HG02884 (cell line): ENCODE measurements around the gene RTN4RL1.

ENCODE experiments used
- ATAC-seq: cut with Tn5 transposase; IDR thresholded peaks from one replicate; pipeline ENCODE4 v1.9.1; 2021; ENCODE audit warnings: mild to moderate bottlenecking, moderate library complexity; ENCODE audit not compliant: unreplicated experiment

RTN4RL1 gene

DNA sequence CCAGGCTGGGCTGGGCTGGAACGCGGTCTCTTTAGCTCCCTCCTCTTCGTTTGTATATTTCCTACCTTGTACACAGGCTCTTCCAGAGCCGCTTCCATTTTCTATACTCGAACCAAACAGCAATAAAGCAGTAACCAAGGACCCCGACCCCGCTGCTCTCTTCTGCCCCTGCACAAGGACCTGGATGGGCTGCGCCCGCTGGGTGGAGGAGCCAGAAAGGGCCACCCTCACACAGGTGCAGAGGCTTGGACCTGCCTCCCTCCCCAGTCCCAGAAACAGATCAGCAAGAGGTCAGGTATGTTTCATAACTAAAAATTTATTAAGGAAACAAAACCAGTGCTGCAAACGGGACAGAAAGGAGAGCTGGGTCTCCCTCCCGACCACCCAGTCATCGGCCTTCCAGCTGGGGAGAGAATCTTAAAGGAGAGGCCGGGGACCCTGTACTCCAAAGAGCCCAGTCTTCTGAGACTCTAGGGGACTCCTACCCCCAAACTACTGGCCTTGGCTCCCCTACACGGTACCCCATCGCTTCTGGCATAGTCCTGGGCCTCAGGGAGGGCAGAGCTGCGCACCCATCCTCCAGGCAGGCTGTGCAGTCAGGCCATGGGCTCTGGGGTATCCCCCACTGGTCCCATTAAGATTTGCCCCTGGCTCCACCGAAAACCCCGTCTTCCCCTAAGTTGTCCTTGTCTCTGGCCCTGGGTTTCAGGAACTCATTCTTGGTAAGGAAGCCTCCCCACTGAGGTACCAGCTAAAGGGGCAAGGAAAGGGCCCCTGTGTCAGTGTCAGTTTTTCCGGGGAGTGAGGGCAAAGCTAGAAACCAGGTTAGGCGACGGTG lies 34.6 kb upstream of the RTN4RL1 start:
- no peak for ATAC-seq

DNA sequence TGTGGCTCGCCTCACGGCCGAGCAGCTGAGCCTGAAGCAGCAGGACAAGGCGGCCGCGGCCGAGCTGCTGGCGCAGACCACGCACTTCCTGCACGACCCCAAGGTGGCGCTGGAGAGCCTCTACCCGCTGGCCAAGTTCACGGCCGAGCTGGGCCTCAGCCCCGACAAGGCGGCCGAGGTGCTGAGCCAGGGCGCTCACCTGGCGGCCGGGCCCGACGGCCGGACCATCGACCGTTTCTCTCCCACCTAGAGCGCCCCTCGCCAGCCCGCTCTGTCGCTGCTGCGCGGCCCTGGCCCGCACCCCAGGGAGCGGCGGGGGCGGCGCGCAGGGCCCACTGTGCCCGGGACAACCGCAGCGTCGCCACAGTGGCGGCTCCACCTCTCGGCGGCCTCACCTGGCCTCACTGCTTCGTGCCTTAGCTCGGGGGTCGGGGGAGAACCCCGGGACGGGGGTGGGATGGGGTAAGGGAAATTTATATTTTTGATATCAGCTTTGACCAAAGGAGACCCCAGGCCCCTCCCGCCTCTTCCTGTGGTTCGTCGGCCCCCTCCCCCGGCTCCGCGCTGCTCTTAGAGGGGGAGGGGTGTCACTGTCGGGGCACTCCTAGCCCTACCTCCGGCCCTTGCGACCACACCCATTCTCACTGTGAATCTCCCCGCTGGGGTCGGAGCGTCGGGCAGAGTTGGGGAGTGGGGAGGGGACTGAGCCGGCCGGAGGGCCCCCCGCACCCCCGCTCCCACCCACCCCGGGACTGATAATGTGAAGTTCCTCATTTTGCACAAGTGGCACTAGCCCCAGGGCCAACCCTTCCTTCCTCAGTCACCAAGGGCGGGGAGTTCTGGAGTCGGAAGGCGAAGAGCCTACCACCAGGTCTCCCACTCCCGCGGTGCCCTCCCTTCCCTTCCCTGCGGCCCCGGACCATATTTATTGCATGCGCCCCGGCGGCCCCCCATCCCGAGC lies 33.7 kb upstream of the RTN4RL1 start:
- ATAC-seq, result no peak

DNA sequence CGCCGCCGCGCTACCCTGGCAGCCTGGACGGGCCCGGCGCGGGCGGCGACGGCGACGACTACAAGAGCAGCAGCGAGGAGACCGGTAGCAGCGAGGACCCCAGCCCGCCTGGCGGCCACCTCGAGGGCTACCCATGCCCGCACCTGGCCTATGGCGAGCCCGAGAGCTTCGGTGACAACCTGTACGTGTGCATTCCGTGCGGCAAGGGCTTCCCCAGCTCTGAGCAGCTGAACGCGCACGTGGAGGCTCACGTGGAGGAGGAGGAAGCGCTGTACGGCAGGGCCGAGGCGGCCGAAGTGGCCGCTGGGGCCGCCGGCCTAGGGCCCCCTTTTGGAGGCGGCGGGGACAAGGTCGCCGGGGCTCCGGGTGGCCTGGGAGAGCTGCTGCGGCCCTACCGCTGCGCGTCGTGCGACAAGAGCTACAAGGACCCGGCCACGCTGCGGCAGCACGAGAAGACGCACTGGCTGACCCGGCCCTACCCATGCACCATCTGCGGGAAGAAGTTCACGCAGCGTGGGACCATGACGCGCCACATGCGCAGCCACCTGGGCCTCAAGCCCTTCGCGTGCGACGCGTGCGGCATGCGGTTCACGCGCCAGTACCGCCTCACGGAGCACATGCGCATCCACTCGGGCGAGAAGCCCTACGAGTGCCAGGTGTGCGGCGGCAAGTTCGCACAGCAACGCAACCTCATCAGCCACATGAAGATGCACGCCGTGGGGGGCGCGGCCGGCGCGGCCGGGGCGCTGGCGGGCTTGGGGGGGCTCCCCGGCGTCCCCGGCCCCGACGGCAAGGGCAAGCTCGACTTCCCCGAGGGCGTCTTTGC lies 32.8 kb upstream of the RTN4RL1 start:
- ATAC-seq, result no peak

DNA sequence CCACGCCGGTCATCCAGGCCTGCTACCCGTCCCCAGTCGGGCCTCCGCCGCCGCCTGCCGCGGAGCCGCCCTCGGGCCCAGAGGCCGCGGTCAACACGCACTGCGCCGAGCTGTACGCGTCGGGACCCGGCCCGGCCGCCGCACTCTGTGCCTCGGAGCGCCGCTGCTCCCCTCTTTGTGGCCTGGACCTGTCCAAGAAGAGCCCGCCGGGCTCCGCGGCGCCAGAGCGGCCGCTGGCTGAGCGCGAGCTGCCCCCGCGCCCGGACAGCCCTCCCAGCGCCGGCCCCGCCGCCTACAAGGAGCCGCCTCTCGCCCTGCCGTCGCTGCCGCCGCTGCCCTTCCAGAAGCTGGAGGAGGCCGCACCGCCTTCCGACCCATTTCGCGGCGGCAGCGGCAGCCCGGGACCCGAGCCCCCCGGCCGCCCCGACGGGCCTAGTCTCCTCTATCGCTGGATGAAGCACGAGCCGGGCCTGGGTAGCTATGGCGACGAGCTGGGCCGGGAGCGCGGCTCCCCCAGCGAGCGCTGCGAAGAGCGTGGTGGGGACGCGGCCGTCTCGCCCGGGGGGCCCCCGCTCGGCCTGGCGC lies 32.1 kb upstream of the RTN4RL1 start:
- ATAC-seq, result no peak

DNA sequence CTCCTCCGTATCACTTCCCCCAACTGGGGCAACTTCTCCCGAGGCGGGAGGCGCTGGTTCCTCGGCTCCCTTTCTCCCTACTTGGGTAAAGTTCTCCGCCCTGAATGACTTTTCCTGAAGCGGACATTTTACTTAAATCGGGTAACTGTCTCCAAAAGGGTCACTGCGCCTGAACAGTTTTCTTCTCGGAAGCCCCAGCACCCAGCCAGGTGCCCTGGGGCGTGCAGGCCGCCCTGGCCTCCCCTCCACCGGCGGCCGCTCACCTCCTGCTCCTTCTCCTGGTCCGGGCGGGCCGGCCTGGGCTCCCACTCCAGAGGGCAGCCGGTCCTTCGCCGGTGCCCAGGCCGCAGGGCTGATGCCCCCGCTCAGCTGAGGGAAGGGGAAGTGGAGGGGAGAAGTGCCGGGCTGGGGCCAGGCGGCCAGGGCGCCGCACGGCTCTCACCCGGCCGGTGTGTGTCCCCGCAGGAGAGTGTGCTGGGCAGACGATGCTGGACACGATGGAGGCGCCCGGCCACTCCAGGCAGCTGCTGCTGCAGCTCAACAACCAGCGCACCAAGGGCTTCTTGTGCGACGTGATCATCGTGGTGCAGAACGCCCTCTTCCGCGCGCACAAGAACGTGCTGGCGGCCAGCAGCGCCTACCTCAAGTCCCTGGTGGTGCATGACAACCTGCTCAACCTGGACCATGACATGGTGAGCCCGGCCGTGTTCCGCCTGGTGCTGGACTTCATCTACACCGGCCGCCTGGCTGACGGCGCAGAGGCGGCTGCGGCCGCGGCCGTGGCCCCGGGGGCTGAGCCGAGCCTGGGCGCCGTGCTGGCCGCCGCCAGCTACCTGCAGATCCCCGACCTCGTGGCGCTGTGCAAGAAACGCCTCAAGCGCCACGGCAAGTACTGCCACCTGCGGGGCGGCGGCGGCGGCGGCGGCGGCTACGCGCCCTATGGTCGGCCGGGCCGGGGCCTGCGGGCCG lies 31.4 kb upstream of the RTN4RL1 start:
- no peak for ATAC-seq

DNA sequence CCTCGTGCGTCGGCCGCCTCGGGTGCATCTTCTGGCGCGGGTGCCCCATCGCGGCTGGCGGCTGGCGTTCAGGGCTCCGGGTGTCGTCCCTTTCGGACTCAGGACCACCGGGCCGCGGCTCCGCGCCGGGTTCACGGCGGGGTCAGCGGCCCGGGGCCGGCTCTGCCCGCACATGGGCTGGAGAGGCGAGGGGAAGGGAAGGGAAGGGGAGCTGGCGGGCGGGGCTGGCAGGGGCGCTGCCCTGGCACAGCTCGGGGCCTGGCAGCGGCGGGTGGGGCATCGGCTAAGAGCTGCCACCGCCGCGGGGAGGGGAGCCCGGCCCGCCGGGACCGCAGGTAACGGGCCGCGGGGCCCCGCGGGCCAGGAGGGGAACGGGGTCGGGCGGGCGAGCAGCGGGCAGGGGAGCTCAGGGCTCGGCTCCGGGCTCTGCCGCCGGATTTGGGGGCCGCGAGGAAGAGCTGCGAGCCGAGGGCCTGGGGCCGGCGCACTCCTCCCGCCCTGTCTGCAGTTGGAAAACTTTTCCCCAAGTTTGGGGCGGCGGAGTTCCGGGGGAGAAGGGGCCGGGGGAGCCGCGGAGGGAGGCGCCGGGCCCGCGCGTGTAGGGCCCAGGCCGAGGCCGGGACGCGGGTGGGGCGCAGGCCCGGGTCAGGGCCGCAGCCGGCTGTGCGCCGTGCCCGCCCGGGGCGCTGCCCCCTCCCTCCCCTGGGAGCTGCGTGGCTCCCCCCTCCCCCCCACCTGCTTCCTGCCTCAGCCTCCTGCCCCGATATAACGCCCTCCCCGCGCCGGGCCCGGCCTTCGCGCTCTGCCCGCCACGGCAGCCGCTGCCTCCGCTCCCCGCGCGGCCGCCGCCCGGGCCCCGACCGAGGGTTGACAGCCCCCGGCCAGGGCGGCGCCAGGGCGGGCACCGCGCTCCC lies 30.4 kb upstream of the RTN4RL1 start:
- no peak for ATAC-seq

DNA sequence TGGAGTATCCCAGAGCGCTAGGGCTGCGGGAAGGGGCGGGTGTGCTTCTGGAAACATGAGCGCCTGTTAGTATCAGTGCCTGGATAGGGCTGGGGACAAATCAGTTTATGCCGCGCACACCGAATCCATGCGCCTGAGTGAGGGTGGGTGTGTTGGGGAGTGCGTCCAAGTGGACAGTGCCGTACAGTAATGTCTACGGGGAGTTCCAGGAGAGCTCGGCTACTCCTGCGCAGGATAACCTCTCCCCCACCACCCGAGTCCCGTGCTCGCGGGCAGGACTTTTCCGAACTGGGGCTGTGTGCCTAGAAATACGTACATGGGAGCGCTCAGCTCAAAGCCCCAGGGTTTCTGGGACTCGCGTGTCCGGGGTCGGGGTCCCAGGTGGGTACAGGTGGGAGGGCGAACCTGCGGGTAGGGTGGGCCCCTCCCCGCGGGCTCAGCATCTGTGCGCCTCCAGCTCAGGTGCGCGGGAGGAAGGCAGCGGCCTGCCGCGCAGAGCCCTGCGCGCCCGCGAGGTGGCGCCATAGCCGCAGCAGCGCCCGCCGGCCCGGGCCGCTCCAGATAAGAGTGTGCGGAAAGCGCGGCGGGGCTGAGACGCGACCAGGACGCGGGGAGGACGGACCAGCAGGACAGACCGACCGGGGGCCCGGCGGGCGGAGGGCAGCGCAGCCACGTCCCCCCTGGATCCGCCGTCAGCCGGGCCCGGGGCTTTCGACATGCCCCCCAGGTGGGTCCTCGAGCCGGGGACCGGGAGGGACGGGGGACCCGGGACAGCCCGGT lies 29.6 kb upstream of the RTN4RL1 start, which contains the start of gene HIC1:
HIC1 (plus strand) TSS at position 592 of the 780 bp plus-strand sequence. CDS start 1,588 bp downstream, outside the sequence.
- peak; percentile 32 for ATAC-seq

DNA sequence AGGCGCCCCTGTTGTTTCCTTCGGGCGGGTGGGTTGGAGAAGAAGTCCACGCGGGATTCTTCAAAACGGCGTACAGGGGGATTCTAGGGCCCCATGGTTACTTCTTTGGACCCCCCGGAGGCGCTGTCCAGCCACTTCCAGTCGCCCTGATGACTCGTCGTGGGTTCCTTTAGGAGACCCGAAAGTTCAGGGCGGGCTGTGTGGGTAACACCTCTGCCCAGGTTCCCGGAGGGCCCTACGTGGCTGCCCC lies 29.1 kb upstream of the RTN4RL1 start:
- no peak for ATAC-seq

DNA sequence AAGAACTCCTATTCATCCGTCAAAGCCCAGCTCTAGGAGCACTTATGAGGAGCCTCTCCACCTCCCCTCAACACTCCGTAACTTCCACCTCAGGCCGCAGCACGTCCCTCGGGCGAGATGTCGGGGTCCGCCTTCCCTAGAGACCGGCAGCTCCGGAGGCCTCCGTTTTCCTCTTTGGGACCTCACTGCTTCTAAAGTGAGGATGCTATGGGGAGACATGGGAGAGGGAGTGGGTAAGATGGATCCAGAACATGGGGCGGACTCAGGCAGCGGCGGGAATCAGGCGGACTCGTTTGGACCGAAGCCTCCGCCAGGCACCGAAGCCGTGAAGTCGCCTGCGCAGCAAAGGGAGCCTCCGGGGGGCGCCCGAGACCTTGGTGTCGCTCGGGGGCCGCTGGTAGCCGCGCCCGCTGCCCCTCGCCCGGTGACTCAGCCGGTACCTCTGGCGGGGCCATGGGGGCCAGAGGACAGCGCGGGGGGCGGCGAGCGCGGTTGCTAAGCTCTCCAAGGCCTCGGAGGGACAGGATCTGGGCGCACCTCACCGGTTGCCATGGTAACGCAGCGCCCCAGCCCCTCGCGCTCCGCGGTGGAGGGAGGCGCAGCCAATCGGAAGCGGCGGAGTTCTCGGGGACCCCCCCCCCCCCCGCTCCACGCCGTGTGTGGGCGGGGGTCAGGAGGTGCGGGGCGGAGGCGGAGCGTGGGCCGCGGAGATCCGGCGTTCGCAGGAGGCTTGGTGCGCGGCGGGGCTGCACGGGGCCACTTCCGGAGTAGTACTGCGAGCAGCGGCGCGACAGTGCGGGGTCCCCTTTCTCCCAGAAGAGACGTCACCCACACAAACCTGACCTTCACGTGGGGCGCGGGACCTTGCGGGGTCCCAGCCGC lies 28.5 kb upstream of the RTN4RL1 start:
- ATAC-seq, result no peak

DNA sequence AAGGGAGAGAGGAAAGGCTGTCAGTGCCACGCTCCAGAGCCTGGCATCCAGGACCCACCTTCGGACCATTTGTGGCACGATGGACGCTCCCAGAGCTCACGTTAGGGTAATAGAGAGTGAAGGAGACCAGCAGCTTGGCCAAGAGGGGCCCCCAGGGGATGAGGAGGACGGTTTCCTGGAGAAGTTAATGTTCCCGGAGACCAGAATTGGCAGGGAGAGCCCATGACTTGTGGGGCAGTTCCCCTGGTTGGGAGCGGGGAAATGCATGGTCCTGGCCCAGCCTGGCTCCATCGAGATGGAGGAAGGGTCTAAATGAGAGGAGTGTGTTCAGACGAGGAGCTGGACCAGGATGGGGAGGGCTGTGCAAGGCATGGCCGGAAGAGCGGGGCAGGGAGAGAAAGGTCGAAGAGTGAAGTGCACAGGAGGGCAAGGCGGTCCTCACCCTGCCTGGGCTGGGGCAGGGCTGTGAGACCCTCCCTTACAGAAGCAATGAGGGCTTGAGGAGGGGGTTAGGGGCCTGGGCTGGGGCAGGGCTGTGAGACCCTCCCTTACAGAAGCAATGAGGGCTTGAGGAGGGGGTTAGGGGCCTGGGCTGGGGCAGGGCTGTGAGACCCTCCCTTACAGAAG lies 26.9 kb upstream of the RTN4RL1 start:
- no peak for ATAC-seq

DNA sequence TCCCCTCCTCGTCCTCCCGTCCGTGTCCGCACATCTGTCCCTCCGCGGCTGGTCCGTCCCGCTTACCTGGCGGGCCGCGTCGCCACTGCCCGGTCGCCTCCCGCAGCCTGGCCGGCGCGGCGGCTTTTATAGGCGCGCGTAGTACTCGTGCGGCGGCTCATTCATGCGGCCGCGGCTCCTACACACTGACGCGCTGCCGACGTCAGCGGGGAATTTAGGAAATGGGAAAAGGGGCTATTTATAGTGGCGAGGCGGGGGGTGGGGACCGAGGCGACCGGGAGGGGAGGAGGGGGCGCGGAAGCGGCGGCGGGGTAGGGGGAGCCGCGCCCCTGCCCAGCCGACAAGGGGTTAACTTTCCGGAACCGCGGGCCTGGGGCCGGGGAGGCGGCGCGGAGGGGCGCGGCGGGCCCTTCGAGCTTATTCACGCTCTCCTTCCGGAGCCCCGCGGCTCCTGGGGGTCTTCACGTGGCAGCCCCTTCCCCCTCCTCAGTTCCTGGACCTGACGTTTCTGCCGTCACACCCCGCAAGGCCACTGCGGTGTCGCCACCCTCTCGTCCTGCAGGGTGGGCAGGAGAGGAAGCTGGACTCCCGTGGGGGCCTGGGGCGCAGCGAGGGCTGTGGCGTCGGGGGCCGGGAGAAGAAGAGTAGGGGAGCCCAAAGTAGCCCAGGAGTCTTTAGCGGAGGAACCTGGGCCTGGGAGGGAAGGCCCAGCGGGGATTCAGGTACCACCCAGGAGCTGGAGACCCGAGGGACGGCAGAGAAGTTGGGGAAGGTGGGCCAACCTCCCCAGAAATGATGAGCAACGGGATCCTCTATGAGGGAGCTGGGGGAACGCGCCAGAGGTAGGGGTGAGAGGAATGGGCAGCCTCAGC lies 26.2 kb upstream of the RTN4RL1 start:
- no peak for ATAC-seq

DNA sequence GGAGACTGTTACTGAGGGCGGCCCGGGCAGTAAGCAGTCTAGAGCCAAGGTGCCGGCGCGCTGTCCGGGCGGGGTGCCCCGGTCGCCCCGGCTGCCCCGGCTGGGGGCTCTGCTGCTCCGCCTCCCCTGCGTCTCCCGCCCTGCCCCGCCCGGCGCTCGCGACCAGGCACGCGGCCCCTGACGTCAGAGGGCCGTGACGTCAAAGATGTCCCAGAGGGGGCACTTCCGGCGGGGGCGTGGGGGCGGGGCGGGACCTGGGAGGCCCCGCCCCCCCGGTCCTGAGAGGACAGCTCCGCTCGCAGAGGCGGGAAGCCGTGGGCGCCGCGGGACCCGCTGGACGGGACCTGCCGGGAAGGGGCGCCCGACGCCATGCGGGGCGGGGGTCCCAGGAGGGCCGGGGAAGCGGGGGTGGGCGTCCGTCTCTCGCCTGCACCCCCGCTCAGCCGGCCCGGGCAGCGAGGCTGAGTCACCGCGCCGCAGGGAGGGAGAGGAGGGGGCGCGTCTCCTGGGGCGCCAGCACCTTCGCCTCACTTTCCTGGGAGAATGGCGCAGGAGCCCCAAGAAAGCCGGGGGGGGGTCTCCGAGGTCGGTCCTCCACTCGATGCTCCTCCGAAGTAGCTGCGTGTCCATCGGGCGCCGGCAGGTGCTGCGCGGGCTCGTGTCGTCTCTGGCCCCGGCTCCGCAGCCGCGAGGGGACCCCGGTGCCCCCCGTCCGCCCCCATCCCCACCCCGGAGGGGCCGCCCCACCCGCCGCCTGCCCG lies 25.3 kb upstream of the RTN4RL1 start:
- ATAC-seq, result peak; percentile 4

DNA sequence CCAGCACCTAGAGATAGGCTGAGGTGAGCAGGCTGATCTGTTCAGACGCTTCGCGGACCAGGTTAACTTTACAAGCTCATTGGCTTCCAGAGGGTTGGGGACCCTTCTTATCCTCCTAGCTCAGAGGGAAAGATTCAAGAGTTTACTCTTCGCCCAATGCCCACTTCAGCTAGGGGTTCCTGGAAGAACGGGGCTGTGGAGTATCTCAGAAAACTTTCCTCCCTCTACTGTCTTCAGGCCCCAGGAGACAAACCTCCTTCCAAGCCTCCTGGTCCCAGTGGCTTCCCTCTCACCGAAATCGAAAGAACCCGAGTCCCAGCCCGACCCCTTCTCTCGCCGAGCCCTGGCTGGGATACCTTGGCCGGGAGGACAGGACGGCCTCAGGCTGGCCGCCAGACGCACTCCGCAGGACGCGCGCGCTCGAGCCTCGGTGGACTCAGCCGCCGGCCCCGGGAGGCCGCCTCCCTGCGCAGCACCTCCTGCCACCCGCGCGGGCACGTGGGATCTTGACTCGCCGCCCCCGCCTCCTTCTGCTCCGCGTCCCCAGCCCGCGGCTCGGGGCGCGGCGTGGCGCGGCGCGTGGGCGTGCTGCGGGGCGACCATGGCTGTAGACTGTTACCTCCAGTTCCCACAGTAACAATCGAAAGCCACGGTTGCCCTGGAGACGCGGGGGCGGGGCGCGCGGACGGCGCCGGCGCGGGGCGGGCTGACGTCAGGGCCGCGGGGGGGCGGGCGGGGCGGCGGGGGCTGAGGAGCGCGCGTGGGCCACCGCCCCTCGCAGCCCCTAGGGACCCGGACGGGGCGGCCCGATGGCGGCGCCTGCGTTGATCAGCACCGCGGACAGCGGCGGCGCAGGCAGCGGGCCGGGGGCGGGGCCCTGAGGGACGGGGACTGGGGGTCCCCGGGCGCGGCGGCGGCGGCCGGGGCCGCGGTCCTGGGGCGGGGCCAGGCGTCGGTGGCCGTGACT lies 24.5 kb upstream of the RTN4RL1 start:
- ATAC-seq, result peak; percentile 43

DNA sequence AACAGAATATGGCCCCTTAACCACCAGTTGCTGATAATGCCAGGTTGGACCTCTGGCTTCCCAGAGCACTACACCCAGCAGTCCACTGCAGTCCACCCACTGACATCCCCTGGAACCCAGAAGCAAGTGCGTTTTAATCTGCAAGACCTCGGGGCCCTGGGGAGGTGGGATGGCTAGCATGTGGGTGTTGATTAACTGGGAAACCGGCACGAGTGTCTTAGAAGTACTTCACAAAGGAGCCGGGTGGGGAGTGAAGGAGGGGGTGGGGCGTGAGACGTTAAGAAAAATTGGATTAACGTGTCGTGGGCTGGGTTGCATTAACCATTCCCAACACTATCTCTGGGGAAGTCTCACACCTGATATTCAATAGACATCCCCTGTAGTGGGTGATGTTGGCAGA lies 23.7 kb upstream of the RTN4RL1 start:
- no peak for ATAC-seq
